Left lung (tissue), 10 donors: Measurements from ENCODE around the gene RFC5. TPM values are rescaled to one million over a fixed set of nuclear protein-coding genes. Genes with fewer than 3 reads are reported as not detected.
A peak's percentile ranks its signal among the peaks of the same experiment; 100 is the strongest.

ENCODE experiments used
- ATAC-seq: fragments of 200-7000 bp; cut with Tn5 transposase; one replicate; pipeline ENCODE4 v1.9.1; 2020; ENCODE audit warnings: moderate library complexity
- DNase-seq, 4 donors: peaks; one replicate each; pipeline ENCODE4 v3.0.0-alpha.2; 2013 to 2020
- H3K27ac ChIP-seq, 2 donors: fragments of 200-600 bp; sonication (generic) in 1 of 2; one replicate each; pipeline versions ENCODE4 v1.5.0 to v1.8.0; 2020 to 2021
- H3K27me3 ChIP-seq, 2 donors: fragments of 200-600 bp; sonication (generic) in 1 of 2; one replicate each; pipeline versions ENCODE4 v1.5.0 to v1.8.0; 2020 to 2021
- H3K36me3 ChIP-seq, 2 donors: fragments of 200-600 bp; sonication (generic) in 1 of 2; one replicate each; pipeline versions ENCODE4 v1.5.0 to v1.8.0; 2020 to 2021
- H3K4me1 ChIP-seq, 2 donors: fragments of 200-600 bp; one replicate each; pipeline ENCODE4 v1.8.0; 2021
- H3K4me3 ChIP-seq, 2 donors: fragments of 200-600 bp; sonication (generic) in 1 of 2; one replicate each; pipeline versions ENCODE4 v1.5.0 to v1.8.0; 2020 to 2021; ENCODE audit warnings: mild to moderate bottlenecking in 1 of 2
- H3K9me3 ChIP-seq, 2 donors: fragments of 200-600 bp; sonication (generic) in 1 of 2; one replicate each; pipeline versions ENCODE4 v1.5.0 to v1.8.0; 2020 to 2021
- CTCF ChIP-seq, 2 donors: fragments of 200-600 bp; sonication (generic) in 1 of 2; IDR thresholded peaks; one replicate each; pipeline versions ENCODE4 v1.5.0 to v1.8.0; 2021; ENCODE audit warnings: antibody characterized with exemption in 2 of 2
- intact Hi-C, 2 donors: fragments of 100-400 bp; cut with DNase I; formaldehyde crosslinking; loops; one replicate each; pipeline versions ENCODE4 v1.11.2 to v1.14.2; 2022
- polyA plus RNA-seq, 6 donors: library from polyadenylated mRNA; unstranded; fragments of 120-200 nt; gene quantifications; one replicate each; pipeline ENCODE4 v1.2.1, GENCODE V29; 2013; ENCODE audit not compliant: insufficient read length in 6 of 6
- total RNA-seq, 2 donors: library from RNA; stranded (reverse); fragmentation: NEBNext Ultra II Directional; extraction: Animal tissue kit (Norgen Biotek cat#: 25700); gene quantifications; one replicate each; pipeline ENCODE4 v1.2.1, GENCODE V29; 2021
- donor health status: DM: no; HTN: yes; CAD: no.
- donor health status: DM: no; HTN: no; CAD: no.

RFC5 gene
- total and polyA plus RNA-seq, 8 donors = 12.1 to 35.8 (median 32.6) TPM

GRCh38 chr12:118058227-118058626 is 41.7 kb downstream of the RFC5 start:
- no peak overlapping the region for H3K4me3 ChIP-seq
- H3K4me1 ChIP-seq = peaks cover 5 to 63% of the 10 kb centered on the region in 2 donors
- H3K27me3 ChIP-seq = no peaks in the 10 kb centered on the region
- DNase-seq (no peak), ATAC-seq (no peak)
- no peaks in the 10 kb centered on the region for H3K36me3 ChIP-seq
- H3K27ac ChIP-seq = no peak overlapping the region
- TF ChIP-seq CTCF (IDR thresholded peaks at IDR 0.05) = no peak
- no peaks in the 10 kb centered on the region for H3K9me3 ChIP-seq
- intact Hi-C loops = no loop called here

DNA sequence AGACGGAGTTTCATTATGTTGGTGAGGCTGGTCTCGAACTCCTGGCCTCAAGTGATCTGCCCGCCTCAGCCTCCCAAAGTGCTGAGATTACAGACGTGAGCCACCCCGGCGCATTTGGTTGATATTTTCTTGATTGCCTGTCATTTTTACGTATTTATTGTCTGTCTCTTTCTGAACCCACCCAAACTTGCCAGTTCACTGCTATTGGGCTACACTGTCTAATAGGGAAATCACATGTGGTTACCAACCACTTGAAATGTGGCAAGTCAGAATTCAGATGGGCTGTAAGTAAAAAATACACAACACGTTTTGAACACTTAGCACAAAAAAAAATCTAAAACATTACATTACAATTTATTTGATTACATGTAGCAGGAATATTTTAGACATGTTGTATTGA is 42.4 kb downstream of the RFC5 start:
- H3K27ac ChIP-seq = peak overlapping the region in 1 of 2 donors; percentile 93
- H3K27me3 ChIP-seq = no peaks in the 10 kb centered on the region
- intact Hi-C loops = no loop called here
- ATAC-seq = no peak
- no peak for DNase-seq
- no peak overlapping the region for H3K4me3 ChIP-seq
- H3K9me3 ChIP-seq = no peaks in the 10 kb centered on the region
- no peaks in the 10 kb centered on the region for H3K36me3 ChIP-seq
- peaks cover under 1 to 63% of the 10 kb centered on the region in 2 donors for H3K4me1 ChIP-seq
- no peak for TF ChIP-seq CTCF (IDR thresholded peaks at IDR 0.05)

- H3K9me3 ChIP-seq = no peaks in the 10 kb centered on the region
- DNase-seq (no peak), ATAC-seq (no peak)
- peak overlapping the region; percentile 93 to 96 for H3K27ac ChIP-seq
- peak overlapping the region; percentile 58 to 81 for H3K4me3 ChIP-seq
- intact Hi-C loops = no loop called here
- H3K27me3 ChIP-seq = no peaks in the 10 kb centered on the region
- TF ChIP-seq CTCF (IDR thresholded peaks at IDR 0.05) = no peak
- no peaks in the 10 kb centered on the region for H3K36me3 ChIP-seq
- H3K4me1 ChIP-seq = peaks cover 0 to 63% of the 10 kb centered on the region in 2 donors
Observed at GRCh38 chr12:118059341-118060191, 43.1 kb downstream of the RFC5 start.

GRCh38 chr12:118060301-118061010 is 44.0 kb downstream of the RFC5 start:
- ATAC-seq = peak; percentile 35
- intact Hi-C loops = no loop called here
- Histone ChIP-seq H3K4me1 (peaks cover 0 to 65% of the 10 kb centered on the region in 2 donors), H3K36me3 (no peaks in the 10 kb centered on the region), H3K4me3 (peak overlapping the region; percentile 58 to 81), H3K27me3 (no peaks in the 10 kb centered on the region), H3K9me3 (no peaks in the 10 kb centered on the region), H3K27ac (peak overlapping the region; percentile 93 to 96)
- DNase-seq = peak in 3 of 4 donors; percentile 7 to 90 (median 66)
- TF ChIP-seq CTCF (IDR thresholded peaks at IDR 0.05) = no peak
